HK-2 (cell line): ENCODE results near the gene ATXN3.
"Not testable (repeated sequence)": the region's sequence is repeated elsewhere in the genome, so short reads cannot be mapped to it uniquely, and the experiment has no call there.

ENCODE experiments used
- DNase-seq: peaks from one replicate; pipeline ENCODE4 v3.0.0-alpha.2; 2018; ENCODE audit not compliant: unreplicated experiment

The ATXN3 gene

DNA sequence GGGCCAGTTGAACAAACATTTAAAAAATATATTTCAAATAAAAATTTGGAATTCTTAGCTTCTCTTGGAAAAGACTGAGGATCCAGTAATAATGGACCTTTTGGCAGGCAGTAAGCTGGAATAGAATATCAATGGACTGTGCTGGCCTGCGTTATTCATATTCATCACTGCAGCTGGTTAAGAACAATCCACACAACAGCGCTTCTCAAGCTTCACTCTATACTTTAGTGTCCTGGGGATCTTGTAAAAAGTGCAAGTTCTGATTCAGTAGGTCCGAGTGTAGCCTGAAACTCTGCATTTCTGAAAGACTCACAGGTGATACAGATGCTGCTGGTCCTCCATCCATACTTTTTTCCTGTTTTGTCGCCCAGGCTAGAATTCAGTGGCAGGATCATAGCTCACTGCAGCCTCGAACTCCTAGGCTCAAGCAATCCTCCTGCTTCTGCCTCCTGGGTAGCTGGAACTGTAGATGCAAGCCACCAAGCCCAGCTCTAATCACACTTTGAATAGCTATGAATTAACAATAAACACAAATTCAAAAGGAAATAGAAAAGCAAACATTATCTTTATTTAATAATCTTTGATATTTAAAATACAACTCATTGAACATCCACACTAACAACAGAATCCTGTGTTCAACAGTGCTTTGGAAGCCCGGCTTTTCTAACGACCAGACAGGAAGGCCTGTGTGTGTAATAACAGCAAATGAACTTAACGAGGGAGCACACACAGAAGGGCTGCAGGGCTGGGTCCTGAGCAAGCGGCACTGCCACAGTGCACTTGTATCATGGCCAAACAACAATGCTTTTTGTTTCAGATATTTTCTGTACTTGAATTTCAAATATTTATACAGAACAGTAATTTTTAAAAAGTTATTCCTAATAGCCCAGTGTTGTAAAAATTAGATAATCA, 48.1 kb downstream of the ATXN3 start:
- DNase-seq, result no peak

GRCh38 chr14:92049781-92050180, 56.6 kb downstream of the ATXN3 start:
- DNase-seq, result no peak

DNA sequence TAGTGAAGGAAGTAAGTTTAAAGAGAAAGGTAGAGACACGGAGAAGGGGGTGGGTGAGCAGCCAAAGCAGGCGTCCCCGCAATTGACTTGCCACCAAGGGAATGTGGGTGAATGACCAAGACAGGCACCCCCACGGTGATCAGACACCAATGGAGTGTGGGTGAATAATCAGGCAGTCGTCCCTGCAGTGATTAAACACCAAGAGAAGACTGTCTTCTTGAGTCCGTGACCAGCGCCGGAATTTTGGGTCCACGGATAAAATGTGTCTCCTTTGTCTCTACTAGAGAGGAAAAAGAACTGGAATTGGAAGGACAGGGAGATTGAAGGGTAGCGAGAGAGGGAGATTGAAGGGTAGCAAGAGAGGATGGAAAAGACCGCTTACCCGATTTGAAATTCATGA, 57.2 kb downstream of the ATXN3 start:
- not testable (repeated sequence) for DNase-seq

GRCh38 chr14:92045904-92046303, 60.5 kb downstream of the ATXN3 start:
- not testable (repeated sequence) for DNase-seq

- DNase-seq, result not testable (repeated sequence)
Measured at GRCh38 chr14:92041766-92042165, 64.6 kb downstream of the ATXN3 start.

DNA sequence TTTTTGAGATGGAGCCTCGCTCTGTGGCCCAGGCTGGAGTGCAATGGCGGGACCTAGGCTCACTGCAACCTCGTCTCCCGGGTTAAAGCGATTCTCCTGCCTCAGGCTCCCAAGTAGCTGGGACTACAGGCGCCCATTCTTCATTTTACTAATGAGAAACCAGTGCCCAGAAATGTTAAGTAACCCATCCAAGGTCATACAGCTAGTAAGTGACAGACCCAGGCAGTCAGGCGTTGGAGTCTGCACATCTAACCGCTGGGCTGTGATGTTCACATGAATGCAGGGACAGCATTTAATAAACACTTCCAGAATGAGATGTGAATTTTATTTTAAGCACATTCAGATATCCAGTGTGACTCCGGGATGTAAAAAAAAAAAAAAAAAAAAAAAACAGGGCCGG, 65.2 kb downstream of the ATXN3 start:
- DNase-seq, result no peak

DNA sequence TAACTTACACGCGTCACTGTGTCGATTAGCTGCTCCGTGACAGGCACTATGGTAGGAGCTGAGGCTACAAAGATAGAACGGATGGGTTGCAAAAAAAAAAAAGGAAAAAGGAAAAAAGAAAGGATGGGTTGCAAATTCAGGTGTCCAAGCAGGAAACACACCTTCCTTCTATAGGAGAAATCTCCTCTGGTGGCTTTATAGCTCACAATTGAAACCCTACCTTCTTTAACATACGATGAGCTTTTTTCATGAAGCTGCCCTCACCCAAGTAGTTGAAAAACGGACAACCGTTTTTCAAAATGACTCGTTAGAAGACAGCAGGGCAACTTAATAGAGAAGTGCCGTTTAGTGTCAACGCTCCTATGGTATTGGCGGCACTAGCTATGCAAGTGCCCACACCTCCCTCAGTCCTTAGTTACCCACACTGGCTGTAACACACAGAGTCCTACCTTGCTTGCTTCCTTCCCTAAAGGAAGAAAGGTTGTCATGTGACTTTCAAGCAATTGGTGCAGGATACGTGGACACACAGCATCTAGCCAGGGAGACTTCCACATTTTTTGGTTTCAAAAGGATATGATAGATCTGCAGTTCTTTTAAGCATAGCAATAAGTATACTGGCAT, 65.8 kb downstream of the ATXN3 start:
- peak; percentile 11 for DNase-seq

- DNase-seq, result peak; percentile 95
Measured at GRCh38 chr14:92039719-92040430, 66.5 kb downstream of the ATXN3 start, which contains the start of gene TRIP11. Gene TRIP11 (minus strand): TSS chr14:92040059. CDS start chr14:92039685, 374 bp downstream.

DNA sequence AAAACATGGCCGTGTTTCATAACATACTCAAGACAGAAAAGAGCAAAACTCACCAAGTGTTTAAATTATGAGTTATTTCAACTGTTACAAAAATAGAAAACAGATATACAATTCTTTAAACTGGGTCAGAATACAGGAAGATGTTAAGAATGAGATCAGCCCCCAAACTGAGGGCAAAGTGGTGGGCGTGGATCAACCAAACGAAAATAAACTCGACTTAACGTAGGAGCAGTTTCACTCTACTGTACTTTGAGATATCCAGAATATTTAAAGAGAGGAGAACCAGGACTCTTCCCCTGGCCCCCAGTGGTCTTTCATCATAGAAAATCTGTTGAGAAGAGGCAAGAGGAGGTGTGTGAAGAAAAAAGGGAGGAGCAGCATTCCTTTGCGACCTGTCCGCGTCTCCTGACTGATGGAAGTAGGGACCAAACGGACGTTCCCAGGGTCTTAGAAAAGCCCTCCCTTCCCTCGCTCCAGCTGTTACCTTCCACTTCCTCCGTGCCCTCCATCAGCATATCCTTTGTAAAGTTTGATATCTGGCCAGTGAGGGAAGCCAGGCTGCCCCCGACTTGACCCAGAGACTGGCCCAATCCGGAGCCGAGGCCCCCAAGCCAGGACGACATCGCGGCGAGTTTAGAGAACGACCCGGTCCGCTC, 67.2 kb downstream of the ATXN3 start:
- peak; percentile 72 for DNase-seq

GRCh38 chr14:92037989-92038388, 68.4 kb downstream of the ATXN3 start:
- DNase-seq, result no peak

GRCh38 chr14:92035890-92036289, 70.5 kb downstream of the ATXN3 start:
- no peak for DNase-seq

- no peak for DNase-seq
Measured at GRCh38 chr14:92033906-92034687, 72.3 kb downstream of the ATXN3 start.

DNA sequence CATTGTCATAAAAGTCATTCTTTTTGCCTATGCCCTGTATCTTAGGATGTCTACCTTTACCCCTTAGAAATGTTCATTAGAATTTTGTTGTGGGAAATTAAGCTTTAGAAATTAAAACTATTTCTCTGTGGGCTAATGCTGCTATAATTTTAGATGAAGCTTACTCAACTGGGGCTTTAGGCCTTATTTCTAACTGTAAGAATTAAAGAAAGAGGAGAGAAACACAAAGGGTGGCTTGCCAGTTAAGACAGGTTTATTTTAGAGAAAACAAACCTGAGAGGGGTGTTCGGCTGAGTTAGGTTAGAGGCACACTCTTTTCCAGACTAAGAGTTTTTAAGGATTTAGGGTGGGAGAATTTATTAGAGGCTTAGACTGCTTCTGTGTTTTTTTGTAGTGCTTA, 72.9 kb downstream of the ATXN3 start:
- DNase-seq, result no peak

GRCh38 chr14:92026548-92027190, 79.7 kb downstream of the ATXN3 start:
- no peak for DNase-seq

DNA sequence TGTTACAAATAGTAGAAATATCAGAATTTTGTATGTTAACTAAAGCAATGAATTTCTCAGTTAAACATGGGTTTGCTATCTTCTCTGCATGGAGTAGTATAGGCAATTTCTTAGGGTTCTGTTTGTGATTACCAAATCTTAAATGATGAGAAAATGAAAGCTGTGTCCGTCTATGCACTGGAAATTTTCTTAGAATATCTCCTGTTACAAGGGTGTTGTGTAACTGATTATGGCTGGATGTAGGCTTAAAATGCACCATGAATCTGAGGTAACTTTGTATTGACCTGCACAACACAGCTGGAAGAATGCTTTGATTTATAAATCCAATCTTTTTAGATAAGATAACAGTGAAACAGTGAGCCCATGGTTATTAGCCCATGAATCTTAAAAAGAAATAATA, 84.3 kb downstream of the ATXN3 start:
- DNase-seq, result no peak

- DNase-seq, result no peak
Measured at GRCh38 chr14:92021523-92021922, 84.9 kb downstream of the ATXN3 start.

GRCh38 chr14:92014040-92014439, 92.3 kb downstream of the ATXN3 start:
- DNase-seq, result no peak

- no peak for DNase-seq
Measured at GRCh38 chr14:92012121-92012748, 94.1 kb downstream of the ATXN3 start.

- DNase-seq, result no peak
Measured at GRCh38 chr14:92010644-92011043, 95.7 kb downstream of the ATXN3 start.

DNA sequence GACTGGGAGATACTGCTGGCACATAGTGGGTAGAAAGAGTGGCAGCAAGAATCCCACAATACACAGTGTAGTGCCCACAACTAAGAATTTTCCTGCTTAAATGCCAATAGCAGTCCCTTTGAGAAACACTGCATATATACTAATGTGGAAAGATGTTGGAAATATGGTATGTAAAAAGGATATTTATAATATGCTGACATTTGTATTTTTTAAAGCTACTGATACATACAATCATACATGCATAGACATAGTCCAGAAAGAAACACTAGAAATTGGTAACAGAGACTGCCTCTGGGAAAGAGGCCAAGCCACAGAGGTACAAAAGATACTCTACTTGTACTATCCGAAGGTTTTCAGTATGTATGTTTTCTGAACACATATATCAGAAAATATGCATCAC, 96.8 kb downstream of the ATXN3 start:
- DNase-seq, result no peak
